HG03066 (cell line): ENCODE results near the gene MAP3K8.
A peak's percentile ranks its signal among the peaks of the same experiment; 100 is the strongest.
"Not testable (repeated sequence)": the region's sequence is repeated elsewhere in the genome, so short reads cannot be mapped to it uniquely, and the experiment has no call there.

Experiments
- ATAC-seq: cut with Tn5 transposase; IDR thresholded peaks from one replicate; pipeline ENCODE4 v1.9.1; 2021; ENCODE audit warnings: low read depth; ENCODE audit not compliant: unreplicated experiment

The MAP3K8 gene

GRCh38 chr10:30422151-30422695 lies 11.8 kb upstream of the MAP3K8 start:
- no peak for ATAC-seq

- no peak for ATAC-seq
These were observed 10.9 kb upstream of the MAP3K8 start for GRCh38 chr10:30422981-30423654.

- ATAC-seq, result not testable (repeated sequence)
These were observed 10.2 kb upstream of the MAP3K8 start for GRCh38 chr10:30423655-30424275.

GRCh38 chr10:30425336-30426075 lies 8.5 kb upstream of the MAP3K8 start:
- no peak for ATAC-seq

- ATAC-seq, result no peak
These were observed 3.3 kb upstream of the MAP3K8 start for GRCh38 chr10:30430544-30431298.

- ATAC-seq, result no peak
These were observed 2.5 kb upstream of the MAP3K8 start for GRCh38 chr10:30431435-30431911.

- peak; percentile 8 for ATAC-seq
These were observed 1.2 kb upstream of the MAP3K8 start for GRCh38 chr10:30432622-30433305.

GRCh38 chr10:30433306-30433729 lies 666 bp upstream of the MAP3K8 start:
- peak; percentile 15 for ATAC-seq

GRCh38 chr10:30434273-30435072 lies 489 bp downstream of the MAP3K8 start:
- ATAC-seq, result peak; percentile 47

GRCh38 chr10:30435073-30435422 lies 1.1 kb downstream of the MAP3K8 start:
- ATAC-seq, result no peak

- ATAC-seq, result not testable (repeated sequence)
These were observed 1.6 kb downstream of the MAP3K8 start for GRCh38 chr10:30435499-30436167.

- ATAC-seq, result no peak
These were observed 2.2 kb downstream of the MAP3K8 start for GRCh38 chr10:30436191-30436611.

- ATAC-seq, result no peak
These were observed 2.7 kb downstream of the MAP3K8 start for GRCh38 chr10:30436671-30437030.

- ATAC-seq, result no peak
These were observed 3.3 kb downstream of the MAP3K8 start for GRCh38 chr10:30437031-30437841.

GRCh38 chr10:30438021-30438850 lies 4.3 kb downstream of the MAP3K8 start:
- ATAC-seq, result no peak

- no peak for ATAC-seq
These were observed 5.9 kb downstream of the MAP3K8 start for GRCh38 chr10:30439931-30440330.

GRCh38 chr10:30442019-30442606 lies 8.1 kb downstream of the MAP3K8 start:
- ATAC-seq, result no peak
